Measurements from ENCODE around the gene UROC1.

The UROC1 gene

DNA sequence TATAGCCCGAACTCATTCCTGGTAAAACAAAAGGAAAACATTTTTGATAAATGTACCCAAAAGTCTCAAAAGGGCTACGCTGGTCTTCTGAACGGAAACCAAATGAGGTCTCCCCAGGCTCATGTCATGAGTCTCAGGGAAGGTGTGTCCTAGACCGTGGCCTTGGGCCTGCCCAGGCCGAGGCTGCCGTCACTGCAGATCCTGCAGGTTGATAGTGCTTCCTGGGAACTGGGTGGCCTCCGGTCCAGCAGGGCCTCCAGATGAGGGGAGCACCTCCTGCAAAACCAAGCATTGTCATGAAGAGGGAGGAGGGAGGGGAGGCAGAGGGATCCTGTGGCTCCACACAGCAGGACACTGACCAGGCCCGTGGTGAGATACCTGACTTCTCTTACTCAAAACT lies 79.4 kb downstream of the UROC1 start:
- no peak for DNase-seq

DNA sequence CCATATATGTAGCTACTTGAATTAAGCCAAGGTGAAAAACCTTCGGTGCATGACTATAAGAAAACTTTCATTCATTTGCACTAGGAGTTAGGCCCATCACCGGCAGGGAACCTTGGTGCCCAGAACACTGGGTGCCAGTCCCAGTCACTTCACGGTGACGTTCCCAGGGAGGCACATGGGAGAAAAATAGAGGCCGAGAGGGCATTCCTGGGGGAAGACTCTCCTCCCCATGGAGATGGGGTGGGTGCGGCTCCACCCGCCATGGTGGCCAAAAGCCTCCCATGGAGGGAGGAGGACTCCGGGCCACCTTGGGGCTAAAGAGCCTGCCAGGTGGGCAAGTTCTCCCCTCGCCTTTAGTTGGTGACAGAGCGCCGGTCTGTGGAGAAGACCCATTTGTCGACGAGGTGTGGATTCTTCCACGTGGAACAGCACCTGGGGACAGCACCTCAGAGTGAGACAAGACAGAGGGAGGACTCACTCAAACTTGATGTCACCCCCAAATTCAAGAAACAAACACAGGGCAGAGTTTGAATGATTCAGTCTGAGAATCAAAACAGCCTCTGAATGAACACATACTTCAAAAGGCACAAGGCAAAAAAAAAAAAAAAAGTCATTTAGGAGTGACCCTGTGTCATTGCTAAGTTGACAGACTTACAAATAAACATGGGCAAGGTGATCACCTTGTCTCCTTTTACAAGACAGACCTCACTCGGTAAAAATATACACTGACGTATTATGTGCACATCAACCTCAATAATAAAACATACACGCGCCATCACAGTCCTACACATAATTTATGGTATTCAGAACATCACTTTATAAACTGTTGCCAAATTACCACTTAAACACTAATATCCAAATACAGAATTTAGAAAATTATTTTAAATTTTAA lies 80.5 kb downstream of the UROC1 start:
- no peak for DNase-seq

DNA sequence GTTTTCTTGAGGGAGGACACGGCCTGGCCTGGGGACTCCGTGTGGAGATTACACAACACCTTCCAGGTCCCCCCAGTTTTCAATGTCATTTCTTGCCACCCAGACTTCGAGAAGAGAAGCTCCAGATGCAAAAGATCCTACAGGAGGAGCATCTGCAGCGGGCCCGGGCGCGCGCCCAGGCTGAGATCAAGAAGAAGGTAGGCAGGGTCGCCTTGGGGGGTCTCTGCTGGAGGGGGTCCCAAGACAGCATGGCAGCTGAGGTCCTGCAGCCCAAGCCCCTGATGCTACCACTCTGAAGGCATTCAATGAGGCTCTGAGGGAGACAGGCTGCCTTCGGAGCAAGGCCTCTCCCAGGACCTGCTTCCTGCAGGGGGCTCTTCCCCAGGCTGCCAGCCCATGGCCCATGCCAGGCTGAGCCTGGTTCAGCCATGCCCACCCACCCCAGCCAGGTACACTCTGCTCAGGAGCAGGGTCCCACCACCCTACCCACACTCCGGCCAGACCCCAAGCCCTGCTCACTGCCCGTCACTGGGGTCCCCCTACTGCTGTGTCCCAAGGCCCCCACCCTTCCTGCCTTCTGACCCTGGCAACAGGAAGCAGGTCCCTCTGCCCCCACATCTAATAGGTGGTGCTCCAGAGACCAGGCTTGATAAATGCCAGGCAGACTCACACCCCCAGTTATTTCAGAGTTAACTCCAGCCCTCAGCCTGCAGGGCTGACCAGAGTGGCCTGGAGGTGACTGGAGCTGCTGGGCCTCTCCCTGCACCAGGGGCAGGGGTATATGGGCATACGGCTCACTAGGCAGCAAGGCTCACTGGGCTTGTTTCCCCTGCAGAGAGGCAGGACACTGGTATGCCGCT lies 81.9 kb downstream of the UROC1 start:
- no peak for DNase-seq

DNA sequence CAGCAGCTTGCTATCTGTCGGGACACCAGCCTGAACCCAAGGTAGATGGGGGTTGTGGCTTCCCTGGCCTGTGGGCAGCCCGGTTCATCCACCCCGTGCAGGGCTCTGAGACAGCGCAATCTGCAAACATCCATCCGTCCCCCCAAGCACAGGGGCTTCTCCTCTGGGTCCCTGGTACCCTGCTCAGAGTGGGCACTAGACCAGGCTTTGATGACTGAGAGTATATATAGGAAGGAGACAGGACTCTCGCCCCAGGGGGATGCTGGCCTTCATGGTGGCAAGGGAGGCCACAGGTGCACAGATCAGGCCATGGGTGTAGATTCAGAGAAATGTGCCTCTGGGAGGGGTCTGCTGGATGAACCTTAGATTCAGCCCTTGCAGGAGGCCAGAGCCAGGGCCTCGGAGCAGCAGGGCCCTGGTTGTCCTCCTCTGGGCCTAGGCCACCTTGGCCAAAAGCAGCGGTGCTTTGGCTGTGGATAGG lies 82.6 kb downstream of the UROC1 start:
- no peak for DNase-seq

DNA sequence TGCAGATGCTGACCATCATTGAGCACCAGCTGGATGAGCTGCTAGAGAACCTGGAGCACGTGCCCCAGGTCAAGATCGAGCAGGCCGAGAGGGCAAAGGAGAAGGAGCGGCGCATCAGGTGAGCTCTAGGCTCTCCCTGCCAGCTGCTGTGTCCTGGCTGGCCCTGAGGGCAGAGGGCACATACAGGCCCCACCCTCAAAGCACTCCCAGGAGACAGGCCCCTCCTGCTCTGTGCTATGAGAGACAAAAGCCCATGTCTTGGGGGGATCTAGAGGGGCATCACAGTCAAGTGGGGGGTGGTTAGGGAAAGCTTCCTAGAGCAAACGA lies 83.3 kb downstream of the UROC1 start:
- no peak for DNase-seq

DNA sequence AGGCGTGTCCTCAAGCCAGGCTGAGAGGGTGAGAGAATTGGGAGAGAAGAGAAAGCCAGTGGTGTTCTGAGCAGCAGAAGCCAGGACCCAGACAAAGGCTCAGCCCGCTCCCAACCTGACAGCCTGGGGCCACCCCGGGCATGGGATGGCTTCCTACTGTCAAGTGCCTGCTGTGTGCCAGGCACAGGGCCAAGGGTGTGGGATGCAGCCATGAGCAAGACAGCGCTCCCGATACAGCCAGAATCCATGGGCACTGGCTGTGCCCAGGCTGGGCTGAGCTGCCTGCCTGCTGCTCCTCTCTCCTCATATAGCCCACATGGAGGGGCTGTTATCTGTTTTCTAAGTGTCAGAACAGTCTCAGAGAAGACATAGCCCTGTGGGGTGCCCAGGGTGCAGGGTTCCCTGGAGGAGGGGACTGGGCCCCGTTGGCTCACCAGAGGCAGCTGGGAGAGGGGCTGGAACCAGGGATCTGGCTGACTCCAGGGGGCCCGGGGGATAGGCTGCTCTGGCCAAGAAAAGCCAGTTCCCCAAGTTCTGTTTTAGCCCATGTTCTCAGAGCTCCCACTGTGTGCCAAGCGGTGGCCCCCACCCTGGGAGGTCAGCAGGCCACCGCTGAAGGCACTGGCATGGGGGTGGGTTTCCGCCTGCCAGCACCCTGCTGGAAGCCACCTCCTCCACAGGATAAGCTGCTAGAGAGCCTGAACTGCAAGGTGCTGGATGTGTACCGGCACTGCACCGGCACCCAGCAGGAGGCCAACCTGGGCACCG lies 83.9 kb downstream of the UROC1 start:
- peak; percentile 58 for DNase-seq

DNA sequence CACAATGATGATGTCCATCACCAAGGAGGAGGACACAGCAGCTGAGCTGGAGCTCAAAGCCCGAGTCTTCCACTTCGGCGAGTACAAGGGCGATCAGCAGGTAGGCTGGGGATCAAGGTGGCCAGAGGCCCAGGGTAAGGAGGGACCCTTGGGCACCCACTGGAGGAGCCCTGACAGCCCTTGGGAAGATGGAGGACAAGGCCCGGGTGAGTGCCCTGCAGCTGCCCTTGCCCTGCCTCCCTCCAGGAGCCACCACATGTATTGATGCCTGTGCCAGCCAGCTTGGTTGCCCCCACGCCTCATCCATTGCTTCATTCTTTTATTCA lies 84.5 kb downstream of the UROC1 start:
- DNase-seq: no peak

DNA sequence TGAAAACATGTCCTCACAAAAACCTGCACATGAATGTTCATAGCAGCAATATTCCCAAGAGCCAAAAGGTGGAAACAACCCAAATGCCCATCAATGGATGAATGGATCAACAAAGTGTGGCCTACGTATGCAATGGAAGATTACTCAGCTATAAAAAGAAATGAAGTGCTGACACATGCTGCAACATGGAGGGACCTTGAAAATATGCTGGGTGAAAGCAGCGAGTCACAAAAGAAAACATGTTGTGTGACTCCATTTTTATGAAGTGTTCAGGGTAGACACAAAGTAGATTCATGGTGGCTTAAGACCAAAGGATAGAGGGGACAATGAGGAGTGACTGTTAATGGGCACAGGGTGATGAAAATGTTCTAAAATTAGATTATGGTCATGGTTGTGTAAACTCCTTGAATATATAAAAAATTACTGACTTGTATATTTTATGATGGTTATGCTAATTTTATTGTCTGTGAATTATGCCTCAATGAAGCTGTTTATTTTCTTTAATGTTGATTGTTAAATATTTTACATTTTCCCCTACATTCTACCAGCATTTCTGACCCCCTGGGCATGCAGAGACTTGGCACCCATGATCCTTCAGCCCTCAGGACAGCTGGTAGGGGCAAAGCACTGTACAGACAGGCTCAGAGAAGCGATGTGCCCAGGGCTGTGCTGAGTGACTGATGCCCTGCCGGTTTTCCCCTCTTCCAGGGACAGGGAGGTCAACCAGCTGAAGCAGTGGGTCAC lies 85.0 kb downstream of the UROC1 start:
- DNase-seq: no peak

Measured in NCI-H1694 (cell line).